Measurements from ENCODE around the gene IL17RD.

IL17RD gene

GRCh38 chr3:57164657-57165573 lies at the start of gene IL17RD:
Gene IL17RD (minus strand): TSS chr3:57165353. CDS start chr3:57165286, 67 bp downstream.
- no peak for DNase-seq (ENCODE audit: low read depth, low spot score)

- no peak for DNase-seq (ENCODE audit: low read depth, low spot score)
These were observed 41.3 kb upstream of the IL17RD start for GRCh38 chr3:57206423-57206822.

GRCh38 chr3:57199895-57200297 lies 34.7 kb upstream of the IL17RD start, which contains the start of gene HESX1:
Gene HESX1 (minus strand): TSS chr3:57199978. CDS start chr3:57199918, 60 bp downstream.
- peak; percentile 91 for DNase-seq (ENCODE audit: low read depth, low spot score)

GRCh38 chr3:57194641-57195040 lies 29.5 kb upstream of the IL17RD start:
- no peak for DNase-seq (ENCODE audit: low read depth, low spot score)

- no peak for DNase-seq (ENCODE audit: low read depth, low spot score)
These were observed 26.9 kb upstream of the IL17RD start for GRCh38 chr3:57192028-57192427.

GRCh38 chr3:57184526-57184925 lies 19.4 kb upstream of the IL17RD start:
- DNase-seq (ENCODE audit: low read depth, low spot score), result no peak

- DNase-seq (ENCODE audit: low read depth, low spot score), result no peak
These were observed 14.6 kb upstream of the IL17RD start for GRCh38 chr3:57179580-57180410.

GRCh38 chr3:57176045-57176444 lies 10.9 kb upstream of the IL17RD start:
- DNase-seq (ENCODE audit: low read depth, low spot score), result no peak

- DNase-seq (ENCODE audit: low read depth, low spot score), result no peak
These were observed 8.5 kb upstream of the IL17RD start for GRCh38 chr3:57173687-57174086.

GRCh38 chr3:57170946-57171345 lies 5.8 kb upstream of the IL17RD start:
- DNase-seq (ENCODE audit: low read depth, low spot score), result no peak

GRCh38 chr3:57169872-57170623 lies 4.9 kb upstream of the IL17RD start:
- no peak for DNase-seq (ENCODE audit: low read depth, low spot score)

GRCh38 chr3:57169108-57169507 lies 4.0 kb upstream of the IL17RD start:
- DNase-seq (ENCODE audit: low read depth, low spot score), result no peak

- DNase-seq (ENCODE audit: low read depth, low spot score), result no peak
These were observed 3.0 kb upstream of the IL17RD start for GRCh38 chr3:57168151-57168550.

- no peak for DNase-seq (ENCODE audit: low read depth, low spot score)
These were observed 1.5 kb upstream of the IL17RD start for GRCh38 chr3:57166660-57167059.

GRCh38 chr3:57165641-57166040 lies 488 bp upstream of the IL17RD start:
- no peak for DNase-seq (ENCODE audit: low read depth, low spot score)

- DNase-seq (ENCODE audit: low read depth, low spot score), result no peak
These were observed 916 bp downstream of the IL17RD start for GRCh38 chr3:57164217-57164656.

GRCh38 chr3:57163751-57164150 lies 1.4 kb downstream of the IL17RD start:
- no peak for DNase-seq (ENCODE audit: low read depth, low spot score)

GRCh38 chr3:57161915-57162314 lies 3.2 kb downstream of the IL17RD start:
- DNase-seq (ENCODE audit: low read depth, low spot score), result no peak

GRCh38 chr3:57160765-57161538 lies 4.2 kb downstream of the IL17RD start:
- DNase-seq (ENCODE audit: low read depth, low spot score), result no peak

GRCh38 chr3:57160076-57160764 lies 4.9 kb downstream of the IL17RD start:
- DNase-seq (ENCODE audit: low read depth, low spot score), result no peak
